Upper lobe of right lung (tissue), 1 donor: ENCODE data around the gene CDH4. TPM values are rescaled to one million over a fixed set of nuclear protein-coding genes. Genes with fewer than 3 reads are reported as not detected.

Experiments
- ATAC-seq: fragments of 200-7000 bp; cut with Tn5 transposase; one replicate; pipeline ENCODE4 v1.9.1; 2020; ENCODE audit warnings: mild to moderate bottlenecking, moderate library complexity
- DNase-seq: peaks from one replicate; pipeline ENCODE4 v3.0.0-alpha.2; 2020
- H3K27ac ChIP-seq: fragments of 200-600 bp; one replicate; pipeline ENCODE4 v1.8.0; 2022
- H3K27me3 ChIP-seq: fragments of 200-600 bp; one replicate; pipeline ENCODE4 v1.8.0; 2022; ENCODE audit warnings: mild to moderate bottlenecking
- H3K36me3 ChIP-seq: fragments of 200-600 bp; one replicate; pipeline ENCODE4 v1.8.0; 2022
- H3K4me1 ChIP-seq: fragments of 200-600 bp; one replicate; pipeline ENCODE4 v1.8.0; 2022
- H3K4me3 ChIP-seq: fragments of 200-600 bp; one replicate; pipeline ENCODE4 v1.8.0; 2022; ENCODE audit warnings: mild to moderate bottlenecking
- H3K9me3 ChIP-seq: fragments of 200-600 bp; one replicate; pipeline ENCODE4 v1.8.0; 2022
- intact Hi-C: fragments of 100-400 bp; cut with DNase I; formaldehyde crosslinking; loops from one replicate; pipeline ENCODE4 v1.11.0; 2022
- total RNA-seq: library from RNA; stranded (reverse); fragmentation: NEBNext Ultra II Directional; extraction: Animal tissue kit (Norgen Biotek cat#: 25700); gene quantifications from one replicate; pipeline ENCODE4 v1.2.1, GENCODE V29; 2021
- TF ChIP-seq, protein P1 (sequence below): fragments of 200-600 bp; IDR thresholded peaks from one replicate; pipeline ENCODE4 v1.8.0; 2022; ENCODE audit warnings: antibody characterized with exemption
- donor health status: DM: no; HTN: yes; CAD: no; lungs with severe emphysema.

Gene CDH4
- total RNA-seq, 1 donor from 2014 or later = 0.23 TPM

DNA sequence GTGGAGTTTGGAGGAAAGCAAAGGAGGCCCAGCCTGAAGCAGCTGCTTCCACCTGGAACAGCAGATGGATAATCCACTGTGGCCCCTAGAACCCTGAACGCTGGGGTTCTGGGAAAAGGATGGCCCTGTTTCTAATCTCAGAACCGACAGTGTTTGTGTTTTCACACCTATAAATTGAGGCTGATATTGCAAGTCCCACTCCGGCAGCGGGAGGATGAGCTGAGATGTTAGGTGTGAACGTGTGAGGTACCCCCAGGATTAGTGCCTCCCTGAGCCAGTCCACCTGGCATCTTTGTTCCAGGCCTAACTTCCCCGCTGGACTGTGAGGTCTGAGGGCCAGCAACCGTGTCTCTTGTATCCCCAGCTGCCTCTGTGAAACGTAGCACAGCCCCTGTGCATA is 7.8 kb upstream of the CDH4 start:
- no peaks in the 10 kb centered on the region for H3K36me3 ChIP-seq
- no peaks in the 10 kb centered on the region for H3K4me1 ChIP-seq
- no peak overlapping the region for H3K4me3 ChIP-seq
- ATAC-seq = no peak
- no peak for DNase-seq
- H3K27me3 ChIP-seq = peaks cover 22% of the 10 kb centered on the region
- TF ChIP-seq, protein P1, sequence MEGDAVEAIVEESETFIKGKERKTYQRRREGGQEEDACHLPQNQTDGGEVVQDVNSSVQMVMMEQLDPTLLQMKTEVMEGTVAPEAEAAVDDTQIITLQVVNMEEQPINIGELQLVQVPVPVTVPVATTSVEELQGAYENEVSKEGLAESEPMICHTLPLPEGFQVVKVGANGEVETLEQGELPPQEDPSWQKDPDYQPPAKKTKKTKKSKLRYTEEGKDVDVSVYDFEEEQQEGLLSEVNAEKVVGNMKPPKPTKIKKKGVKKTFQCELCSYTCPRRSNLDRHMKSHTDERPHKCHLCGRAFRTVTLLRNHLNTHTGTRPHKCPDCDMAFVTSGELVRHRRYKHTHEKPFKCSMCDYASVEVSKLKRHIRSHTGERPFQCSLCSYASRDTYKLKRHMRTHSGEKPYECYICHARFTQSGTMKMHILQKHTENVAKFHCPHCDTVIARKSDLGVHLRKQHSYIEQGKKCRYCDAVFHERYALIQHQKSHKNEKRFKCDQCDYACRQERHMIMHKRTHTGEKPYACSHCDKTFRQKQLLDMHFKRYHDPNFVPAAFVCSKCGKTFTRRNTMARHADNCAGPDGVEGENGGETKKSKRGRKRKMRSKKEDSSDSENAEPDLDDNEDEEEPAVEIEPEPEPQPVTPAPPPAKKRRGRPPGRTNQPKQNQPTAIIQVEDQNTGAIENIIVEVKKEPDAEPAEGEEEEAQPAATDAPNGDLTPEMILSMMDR = no peak
- no peak overlapping the region for H3K27ac ChIP-seq
- intact Hi-C loops = no loop called here
- H3K9me3 ChIP-seq = no peaks in the 10 kb centered on the region

GRCh38 chr20:61246269-61246668 is 5.8 kb upstream of the CDH4 start:
- no peak for DNase-seq
- intact Hi-C loops = no loop called here
- no peaks in the 10 kb centered on the region for H3K9me3 ChIP-seq
- no peak overlapping the region for H3K4me3 ChIP-seq
- TF ChIP-seq, protein P1 = no peak
- no peak overlapping the region for H3K27ac ChIP-seq
- H3K4me1 ChIP-seq = no peaks in the 10 kb centered on the region
- H3K36me3 ChIP-seq = no peaks in the 10 kb centered on the region
- peaks cover 38% of the 10 kb centered on the region for H3K27me3 ChIP-seq
- ATAC-seq = no peak

GRCh38 chr20:61249626-61250025 is 2.4 kb upstream of the CDH4 start:
- H3K27ac ChIP-seq = no peak overlapping the region
- H3K27me3 ChIP-seq = peaks cover 65% of the 10 kb centered on the region
- TF ChIP-seq, protein P1 = no peak

GRCh38 chr20:61252601-61253263 is 671 bp downstream of the CDH4 start:
- Histone ChIP-seq H3K27ac (no peak overlapping the region), H3K9me3 (no peaks in the 10 kb centered on the region), H3K27me3 (peaks cover 76% of the 10 kb centered on the region), H3K4me3 (no peak overlapping the region), H3K36me3 (no peaks in the 10 kb centered on the region), H3K4me1 (no peaks in the 10 kb centered on the region)
- TF ChIP-seq, protein P1 = no peak
- intact Hi-C loops = no loop called here
- no peak for DNase-seq
- ATAC-seq = no peak

More at GRCh38 chr20:61249626-61250025, 2.4 kb upstream of the CDH4 start:
- intact Hi-C loops = no loop called here
- DNase-seq (no peak), ATAC-seq (no peak)
- H3K9me3 ChIP-seq = no peaks in the 10 kb centered on the region
- H3K4me1 ChIP-seq = no peaks in the 10 kb centered on the region
- no peaks in the 10 kb centered on the region for H3K36me3 ChIP-seq
- H3K4me3 ChIP-seq = no peak overlapping the region

DNA sequence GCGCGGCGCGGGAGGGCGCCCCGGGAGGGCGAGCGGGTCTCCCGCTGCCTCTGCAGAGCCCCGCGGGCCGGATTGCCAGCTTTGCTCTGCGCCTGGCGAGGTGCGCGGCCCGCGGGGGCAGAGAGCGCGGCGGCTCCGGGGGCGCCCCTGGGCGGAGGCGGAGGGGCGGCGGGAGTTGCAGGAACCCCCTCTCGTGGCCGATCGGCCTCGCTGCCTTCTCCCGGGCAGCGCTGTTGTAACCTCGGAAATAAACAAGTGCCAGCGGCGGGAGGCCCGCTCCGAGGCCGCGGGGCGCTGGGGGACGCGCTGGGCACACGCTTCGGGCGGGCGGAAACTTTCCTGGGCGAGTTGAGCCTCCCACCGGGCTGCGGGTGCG is 1.2 kb downstream of the CDH4 start:
- Histone ChIP-seq H3K27me3 (peaks cover 71% of the 10 kb centered on the region), H3K4me3 (peak overlapping the region; percentile 14)

More for the DNA sequence above, 1.2 kb downstream of the CDH4 start:
- no peaks in the 10 kb centered on the region for H3K36me3 ChIP-seq
- no peaks in the 10 kb centered on the region for H3K9me3 ChIP-seq
- ATAC-seq = no peak
- TF ChIP-seq, protein P1 = peak; percentile 6
- intact Hi-C loops = no loop called here
- no peaks in the 10 kb centered on the region for H3K4me1 ChIP-seq
- H3K27ac ChIP-seq = no peak overlapping the region
- DNase-seq = no peak
